DND-41 (cell line): ENCODE data around the gene CCL13.

ENCODE experiments used
- ATAC-seq: fragments of 200-7000 bp; cut with Tn5 transposase; 3 replicates; pipeline ENCODE4 v1.9.1; 2021; ENCODE audit warnings: low read depth; ENCODE audit not compliant: insufficient read depth
- DNase-seq: peaks from one replicate; pipeline ENCODE4 v3.0.0-alpha.2; 2020
- H2AFZ ChIP-seq: 2 replicates; pipeline ENCODE4 v1.6.0; 2012; ENCODE audit warnings: low read depth, low read length
- H3K27ac ChIP-seq: 2 replicates; pipeline ENCODE4 v1.5.1; 2012; ENCODE audit warnings: low read length, inconsistent platforms
- H3K27me3 ChIP-seq: fragments of 200-600 bp; sonication (generic); 2 replicates; pipeline ENCODE4 v1.6.0; 2012; ENCODE audit warnings: low read length, mild to moderate bottlenecking, inconsistent platforms; ENCODE audit not compliant: insufficient read depth, poor library complexity
- H3K36me3 ChIP-seq: 2 replicates; pipeline ENCODE4 v1.5.1; 2012; ENCODE audit warnings: low read length, inconsistent platforms; ENCODE audit not compliant: insufficient read depth
- H3K4me1 ChIP-seq: 2 replicates; pipeline ENCODE4 v1.5.1; 2012; ENCODE audit warnings: mild to moderate bottlenecking, low read length; ENCODE audit not compliant: insufficient read depth
- H3K4me2 ChIP-seq: 2 replicates; pipeline ENCODE4 v1.6.0; 2012; ENCODE audit warnings: mild to moderate bottlenecking, moderate library complexity, low read length, inconsistent platforms; ENCODE audit not compliant: insufficient read depth
- H3K4me3 ChIP-seq, 2 experiments: fragments of 200-600 bp in 1 of 2; shearing (Covaris generic) in 1 of 2; 2 replicates each; pipeline ENCODE4 v1.5.1; 2012 to 2016; ENCODE audit warnings: inconsistent platforms in 2 of 2, low read length in 2 of 2, mild to moderate bottlenecking in 2 of 2, low read depth in 1 of 2, moderate library complexity in 1 of 2
- H3K79me2 ChIP-seq: 2 replicates; pipeline ENCODE4 v1.6.0; 2012; ENCODE audit warnings: low read length, inconsistent platforms; ENCODE audit not compliant: insufficient read depth
- H3K9ac ChIP-seq: 2 replicates; pipeline ENCODE4 v1.6.0; 2012; ENCODE audit warnings: low read depth, mild to moderate bottlenecking, inconsistent platforms, low read length, moderate library complexity
- H3K9me3 ChIP-seq: 2 replicates; pipeline ENCODE4 v1.5.1; 2012; ENCODE audit warnings: low read length, moderate library complexity, mild to moderate bottlenecking, inconsistent platforms; ENCODE audit not compliant: insufficient read depth, severe bottlenecking
- H4K20me1 ChIP-seq: 2 replicates; pipeline ENCODE4 v1.6.0; 2012; ENCODE audit warnings: low read length; ENCODE audit not compliant: insufficient read depth
- EZH2 ChIP-seq: IDR thresholded peaks from 3 replicates; pipeline ENCODE4 v1.6.1; 2012; ENCODE audit warnings: borderline replicate concordance, low read depth, mild to moderate bottlenecking, moderate library complexity, low read length, inconsistent platforms; ENCODE audit not compliant: severe bottlenecking
- TF ChIP-seq, protein P1 (sequence below): IDR thresholded peaks from 2 replicates; pipeline ENCODE4 v1.5.1; 2012; ENCODE audit warnings: borderline replicate concordance, low read length, moderate library complexity, mild to moderate bottlenecking; ENCODE audit not compliant: poor library complexity, severe bottlenecking; ENCODE audit errors: extremely low read depth

Gene CCL13

GRCh38 chr17:34357398-34357797 is 1.1 kb downstream of the CCL13 start:
- Histone ChIP-seq H3K4me3 (no peak overlapping the region), H3K4me2 (no peak overlapping the region), H3K36me3 (no peaks in the 10 kb centered on the region), H3K4me1 (peaks cover 40% of the 10 kb centered on the region), H3K27ac (no peak overlapping the region), H3K79me2 (no peaks in the 10 kb centered on the region), H3K27me3 (no peaks in the 10 kb centered on the region), H2AFZ (no peak overlapping the region), H3K9ac (no peak overlapping the region), H3K9me3 (no peaks in the 10 kb centered on the region), H4K20me1 (no peaks in the 10 kb centered on the region)
- no peak for ATAC-seq
- TF ChIP-seq, protein P1, sequence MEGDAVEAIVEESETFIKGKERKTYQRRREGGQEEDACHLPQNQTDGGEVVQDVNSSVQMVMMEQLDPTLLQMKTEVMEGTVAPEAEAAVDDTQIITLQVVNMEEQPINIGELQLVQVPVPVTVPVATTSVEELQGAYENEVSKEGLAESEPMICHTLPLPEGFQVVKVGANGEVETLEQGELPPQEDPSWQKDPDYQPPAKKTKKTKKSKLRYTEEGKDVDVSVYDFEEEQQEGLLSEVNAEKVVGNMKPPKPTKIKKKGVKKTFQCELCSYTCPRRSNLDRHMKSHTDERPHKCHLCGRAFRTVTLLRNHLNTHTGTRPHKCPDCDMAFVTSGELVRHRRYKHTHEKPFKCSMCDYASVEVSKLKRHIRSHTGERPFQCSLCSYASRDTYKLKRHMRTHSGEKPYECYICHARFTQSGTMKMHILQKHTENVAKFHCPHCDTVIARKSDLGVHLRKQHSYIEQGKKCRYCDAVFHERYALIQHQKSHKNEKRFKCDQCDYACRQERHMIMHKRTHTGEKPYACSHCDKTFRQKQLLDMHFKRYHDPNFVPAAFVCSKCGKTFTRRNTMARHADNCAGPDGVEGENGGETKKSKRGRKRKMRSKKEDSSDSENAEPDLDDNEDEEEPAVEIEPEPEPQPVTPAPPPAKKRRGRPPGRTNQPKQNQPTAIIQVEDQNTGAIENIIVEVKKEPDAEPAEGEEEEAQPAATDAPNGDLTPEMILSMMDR = peak; percentile 43
- no peak for TF ChIP-seq EZH2
- DNase-seq = no peak

GRCh38 chr17:34358631-34359030 is 2.4 kb downstream of the CCL13 start:
- TF ChIP-seq, protein P1 = no peak
- Histone ChIP-seq H3K4me2 (no peak overlapping the region), H3K4me3 (no peak overlapping the region), H3K27me3 (no peaks in the 10 kb centered on the region), H3K27ac (peak overlapping the region; percentile 99), H3K36me3 (no peaks in the 10 kb centered on the region), H3K4me1 (peaks cover 52% of the 10 kb centered on the region), H3K79me2 (no peaks in the 10 kb centered on the region), H3K9ac (no peak overlapping the region), H4K20me1 (no peaks in the 10 kb centered on the region), H2AFZ (no peak overlapping the region), H3K9me3 (no peaks in the 10 kb centered on the region)
- DNase-seq = no peak
- no peak for ATAC-seq

- ATAC-seq = peak; percentile 70
- TF ChIP-seq, protein P1 = peak; percentile 18
- TF ChIP-seq EZH2 = no peak
- DNase-seq = peak; percentile 87
- Histone ChIP-seq H3K27me3 (no peaks in the 10 kb centered on the region), H3K4me2 (peak overlapping the region; percentile 48), H2AFZ (peak overlapping the region; percentile 50), H3K27ac (peak overlapping the region; percentile 99), H3K36me3 (no peaks in the 10 kb centered on the region), H4K20me1 (no peaks in the 10 kb centered on the region), H3K4me3 (peak overlapping the region in 1 of 2 experiments; percentile 29; a peak in 2 of 4 replicates), H3K9me3 (no peaks in the 10 kb centered on the region), H3K79me2 (no peaks in the 10 kb centered on the region), H3K4me1 (peaks cover 73% of the 10 kb centered on the region), H3K9ac (peak overlapping the region; percentile 49)
Observed at GRCh38 chr17:34360601-34361270, 4.5 kb downstream of the CCL13 start.
